ENCODE results near the gene SPATA13. TPM values are rescaled to one million over a fixed set of nuclear protein-coding genes. Genes with fewer than 3 reads are reported as not detected.

The SPATA13 gene
- total RNA-seq, 1 donor from 2014 or later: 2.7 TPM

DNA sequence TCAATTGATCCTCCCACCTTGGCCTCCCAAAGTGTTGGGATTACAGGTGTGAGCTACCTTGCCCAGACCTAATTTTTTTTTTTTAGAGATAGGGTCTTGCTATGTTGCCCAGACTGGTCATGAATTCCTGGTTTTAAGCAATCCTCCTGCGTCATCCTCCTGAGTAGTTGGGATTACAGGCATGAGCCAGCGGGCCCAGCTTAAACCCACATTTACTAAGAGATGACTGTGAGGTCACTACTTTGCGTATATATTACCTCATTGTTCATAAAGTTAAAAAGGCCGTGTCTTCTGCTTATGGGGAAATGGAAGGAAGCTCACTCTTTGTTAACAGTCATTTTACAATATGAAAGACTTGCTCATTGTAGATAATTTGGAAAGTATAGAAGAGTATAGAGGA is 109.3 kb downstream of the SPATA13 start:
- no peak for TF ChIP-seq CTCF (IDR thresholded peaks at IDR 0.05)
- Mint-ChIP-seq H3K4me1 (ENCODE audit: unreplicated experiment) (peaks cover 36% of the 10 kb centered on the region), H3K4me3 (ENCODE audit: unreplicated experiment) (no peak overlapping the region), H3K9me3 (ENCODE audit: unreplicated experiment) (no peaks in the 10 kb centered on the region), H3K27ac (ENCODE audit: unreplicated experiment) (peak overlapping the region; percentile 58), H3K27me3 (ENCODE audit: unreplicated experiment) (no peaks in the 10 kb centered on the region), H3K36me3 (ENCODE audit: unreplicated experiment) (no peaks in the 10 kb centered on the region)
- no peak for DNase-seq (ENCODE audit: extremely low spot score, unreplicated experiment)

GRCh38 chr13:24270639-24271141 is 110.2 kb downstream of the SPATA13 start:
- no peak for TF ChIP-seq CTCF (IDR thresholded peaks at IDR 0.05)
- no peak for DNase-seq (ENCODE audit: extremely low spot score, unreplicated experiment)
- H3K4me1 Mint-ChIP-seq (ENCODE audit: unreplicated experiment): peaks cover 36% of the 10 kb centered on the region
- no peaks in the 10 kb centered on the region for H3K36me3 Mint-ChIP-seq (ENCODE audit: unreplicated experiment)
- peak overlapping the region; percentile 71 for H3K4me3 Mint-ChIP-seq (ENCODE audit: unreplicated experiment)
- no peaks in the 10 kb centered on the region for H3K27me3 Mint-ChIP-seq (ENCODE audit: unreplicated experiment)
- no peaks in the 10 kb centered on the region for H3K9me3 Mint-ChIP-seq (ENCODE audit: unreplicated experiment)
- peak overlapping the region; percentile 93 for H3K27ac Mint-ChIP-seq (ENCODE audit: unreplicated experiment)

DNA sequence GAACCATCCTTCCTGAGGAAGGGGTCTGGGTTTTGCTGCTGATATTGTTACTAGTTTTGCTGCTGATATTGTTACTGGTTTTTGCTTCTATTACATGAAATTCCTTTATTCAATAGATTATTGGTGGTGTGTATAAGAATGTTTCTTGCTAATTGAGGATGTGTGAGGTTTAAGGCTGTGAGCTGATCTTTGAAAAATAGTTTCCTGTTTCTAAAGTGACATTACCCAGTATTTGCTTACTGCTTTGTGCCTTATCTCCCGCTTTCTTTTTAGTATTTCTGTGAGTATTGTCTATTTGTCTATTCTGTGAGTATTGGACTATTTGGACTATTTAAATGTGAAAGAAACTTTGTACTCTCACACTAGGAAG is 110.7 kb downstream of the SPATA13 start:
- peak overlapping the region; percentile 71 for H3K4me3 Mint-ChIP-seq (ENCODE audit: unreplicated experiment)
- peak overlapping the region; percentile 93 for H3K27ac Mint-ChIP-seq (ENCODE audit: unreplicated experiment)
- H3K9me3 Mint-ChIP-seq (ENCODE audit: unreplicated experiment): no peaks in the 10 kb centered on the region
- no peak for DNase-seq (ENCODE audit: extremely low spot score, unreplicated experiment)
- no peak for TF ChIP-seq CTCF (IDR thresholded peaks at IDR 0.05)
- no peaks in the 10 kb centered on the region for H3K27me3 Mint-ChIP-seq (ENCODE audit: unreplicated experiment)
- peaks cover 36% of the 10 kb centered on the region for H3K4me1 Mint-ChIP-seq (ENCODE audit: unreplicated experiment)
- H3K36me3 Mint-ChIP-seq (ENCODE audit: unreplicated experiment): no peaks in the 10 kb centered on the region

DNA sequence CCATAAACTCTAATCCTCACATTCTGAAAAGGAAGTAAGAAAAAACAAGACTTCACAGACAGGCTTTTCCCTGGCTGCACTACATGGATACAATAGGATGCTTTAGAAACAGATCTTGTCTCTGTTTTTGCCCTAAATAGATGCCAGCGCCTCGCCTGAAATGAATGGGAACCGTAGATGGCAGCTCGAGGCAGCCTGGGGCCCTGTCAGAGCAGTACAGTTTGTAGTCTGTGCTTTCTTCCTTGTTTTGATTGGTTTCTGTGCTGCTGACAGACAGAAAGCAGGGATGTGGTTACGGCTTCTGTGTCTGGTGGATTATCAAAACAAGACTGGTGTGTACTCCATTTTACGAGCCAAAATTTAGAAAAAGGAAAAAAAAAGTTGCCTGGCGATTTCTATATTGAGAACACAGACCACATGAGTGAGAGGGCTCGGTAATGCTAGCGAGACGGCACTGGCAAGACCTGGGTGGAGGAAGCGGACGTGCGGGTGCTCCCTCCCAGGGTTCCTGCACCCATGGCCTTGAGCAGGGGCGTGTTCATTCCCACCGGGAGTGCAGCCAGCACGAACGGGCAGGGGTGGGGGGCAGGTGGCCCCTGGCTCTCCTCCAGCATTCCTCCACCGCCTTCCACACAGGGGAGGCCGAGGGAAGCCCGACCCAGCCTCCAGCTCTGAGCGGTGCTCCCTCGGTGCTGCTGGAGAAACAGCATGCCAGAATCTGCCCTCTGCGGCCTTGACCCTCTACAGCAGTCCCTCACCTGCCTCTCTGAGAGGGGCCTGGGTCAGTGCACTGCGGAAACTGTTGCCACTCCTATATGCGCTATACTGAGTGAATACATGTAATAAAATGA is 111.3 kb downstream of the SPATA13 start:
- H3K27ac Mint-ChIP-seq (ENCODE audit: unreplicated experiment): peak overlapping the region; percentile 93
- no peak for TF ChIP-seq CTCF (IDR thresholded peaks at IDR 0.05)
- no peaks in the 10 kb centered on the region for H3K36me3 Mint-ChIP-seq (ENCODE audit: unreplicated experiment)
- H3K9me3 Mint-ChIP-seq (ENCODE audit: unreplicated experiment): no peaks in the 10 kb centered on the region
- H3K4me3 Mint-ChIP-seq (ENCODE audit: unreplicated experiment): peak overlapping the region; percentile 71
- no peak for DNase-seq (ENCODE audit: extremely low spot score, unreplicated experiment)
- no peaks in the 10 kb centered on the region for H3K27me3 Mint-ChIP-seq (ENCODE audit: unreplicated experiment)
- H3K4me1 Mint-ChIP-seq (ENCODE audit: unreplicated experiment): peaks cover 36% of the 10 kb centered on the region

DNA sequence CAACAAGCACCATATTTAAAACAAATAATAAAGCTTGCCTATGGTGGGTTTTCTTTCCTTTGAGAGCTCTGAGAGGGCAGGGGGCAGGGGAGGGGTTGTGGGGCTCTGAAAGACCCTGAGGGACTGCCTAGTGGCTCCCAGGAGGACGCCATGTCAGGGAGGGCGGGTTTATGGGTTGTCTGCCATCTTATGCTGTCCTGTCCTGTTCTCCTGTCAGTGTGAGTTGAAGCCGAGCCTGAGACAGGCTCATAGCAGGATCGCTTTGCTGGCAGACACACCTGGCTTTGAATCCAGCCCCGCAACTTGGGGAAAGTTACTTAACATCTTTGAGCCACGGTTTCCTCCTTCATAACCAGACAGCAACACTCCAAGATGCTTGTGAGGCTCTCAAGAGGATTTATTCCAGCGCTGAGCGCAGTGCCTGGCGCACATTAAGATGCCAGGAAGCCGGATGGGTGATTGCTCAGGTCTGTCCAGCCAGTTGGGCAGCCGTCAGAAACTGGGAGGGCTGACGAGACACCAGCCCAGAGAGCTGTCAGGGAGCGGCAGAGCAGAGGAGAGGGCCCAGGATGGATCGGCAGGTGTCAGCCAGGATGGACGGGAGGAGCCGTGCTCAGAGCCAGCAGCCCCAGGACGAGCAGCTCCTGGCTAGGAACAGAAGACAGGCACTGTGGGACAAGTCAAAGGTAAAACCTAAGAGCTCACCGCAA is 112.1 kb downstream of the SPATA13 start:
- H3K4me1 Mint-ChIP-seq (ENCODE audit: unreplicated experiment): peaks cover 36% of the 10 kb centered on the region
- TF ChIP-seq CTCF (IDR thresholded peaks at IDR 0.05): no peak
- no peak for DNase-seq (ENCODE audit: extremely low spot score, unreplicated experiment)
- no peaks in the 10 kb centered on the region for H3K9me3 Mint-ChIP-seq (ENCODE audit: unreplicated experiment)
- peak overlapping the region; percentile 93 for H3K27ac Mint-ChIP-seq (ENCODE audit: unreplicated experiment)
- H3K36me3 Mint-ChIP-seq (ENCODE audit: unreplicated experiment): no peaks in the 10 kb centered on the region
- H3K4me3 Mint-ChIP-seq (ENCODE audit: unreplicated experiment): peak overlapping the region; percentile 71
- no peaks in the 10 kb centered on the region for H3K27me3 Mint-ChIP-seq (ENCODE audit: unreplicated experiment)

Data from osteocyte (in vitro differentiated cells).